K562 (cell line): ENCODE data around the gene GLI1. TPM values are rescaled to one million over a fixed set of nuclear protein-coding genes. Genes with fewer than 3 reads are reported as not detected.
"Not testable (repeated sequence)": the region's sequence is repeated elsewhere in the genome, so short reads cannot be mapped to it uniquely, and the experiment has no call there.

Experiments
- ATAC-seq: fragments of 200-7000 bp; cut with Tn5 transposase; 3 replicates; pipeline ENCODE4 v1.9.1; 2020; ENCODE audit warnings: moderate library complexity
- BruUV-seq: library from RNA; stranded (reverse); fragments of 400-500 nt; replicated peaks from 2 replicates; lab custom pipeline; 2021; lab: Mats Ljungman, UMichigan
- CTCF ChIA-PET: fragments of 300-600 bp; formaldehyde crosslinking; extraction: SDS; loops from one replicate; lab custom pipeline; 2021; ENCODE audit warnings: low intra/inter-chr PET ratio; lab: Yijun Ruan, JAX
- POLR2A ChIA-PET: fragments of 300-600, 350-650 bp; sonication (Branson Sonifier 250); formaldehyde crosslinking; extraction: SDS; loops from one replicate; lab custom pipeline; 2021; ENCODE audit warnings: antibody characterized with exemption, inconsistent platforms; lab: Yijun Ruan, JAX
- DNase-seq, 4 experiments: peaks; one replicate each; pipeline versions ENCODE4 v3.0.0 to v3.0.0-alpha.2; 2011 to 2018; ENCODE audit warnings: low spot score in 3 of 4, mixed read lengths in 3 of 4; ENCODE audit errors: extremely low read depth in 1 of 4
- FAIRE-seq: peaks from 2 replicates; lab custom pipeline; 2011; peaks lifted over from hg19 to GRCh38; lab: Jason Lieb, UNC
- H2AFZ ChIP-seq: 2 replicates; pipeline ENCODE4 v1.6.0; 2011; ENCODE audit warnings: low read depth, low read length, control low read depth, inconsistent platforms
- H3K27ac ChIP-seq: fragments of 200-600 bp; 3 replicates; pipeline ENCODE4 v1.8.0; 2011; ENCODE audit warnings: low read depth, mild to moderate bottlenecking, control low read depth, inconsistent platforms, low read length, moderate library complexity, mixed read lengths; ENCODE audit errors: extremely low read depth
- H3K27me3 ChIP-seq, 2 experiments: fragments of 300-600 bp in 1 of 2; 2 replicates in 1 of 2; 3 replicates in 1 of 2; pipeline versions ENCODE4 v1.6.0 to v1.8.0; 2011; ENCODE audit warnings: inconsistent platforms in 2 of 2, low read length in 2 of 2, mild to moderate bottlenecking in 1 of 2, mixed read lengths in 1 of 2, moderate library complexity in 1 of 2; ENCODE audit not compliant: control insufficient read depth in 2 of 2, insufficient read depth in 2 of 2
- H3K36me3 ChIP-seq: fragments of 300-600 bp; 3 replicates; pipeline ENCODE4 v1.8.0; 2011; ENCODE audit warnings: mild to moderate bottlenecking, low read length, inconsistent platforms; ENCODE audit not compliant: control insufficient read depth, insufficient read depth
- H3K4me1 ChIP-seq, 2 experiments: fragments of 200-600 bp in 1 of 2; replicated peaks in 1 of 2; 2 replicates in 1 of 2; 3 replicates in 1 of 2; pipeline versions ENCODE4 v1.5.1 to v1.8.0; 2011; ENCODE audit warnings: inconsistent platforms in 2 of 2, low read length in 2 of 2, mild to moderate bottlenecking in 1 of 2, mixed read lengths in 1 of 2, moderate library complexity in 1 of 2; ENCODE audit not compliant: control insufficient read depth in 2 of 2, insufficient read depth in 2 of 2
- H3K4me2 ChIP-seq: 2 replicates; pipeline ENCODE4 v1.6.1; 2011; ENCODE audit warnings: low read length, control low read depth, inconsistent platforms, mixed read lengths; ENCODE audit not compliant: insufficient read depth
- H3K4me3 ChIP-seq: fragments of 200-600 bp; sonication (generic), shearing (Covaris generic); 2 replicates; pipeline ENCODE4 v1.5.1; 2016; ENCODE audit warnings: control low read depth, inconsistent platforms
- H3K79me2 ChIP-seq: fragments of 200-600 bp; 3 replicates; pipeline ENCODE4 v1.8.0; 2011; ENCODE audit warnings: low read length, inconsistent platforms; ENCODE audit not compliant: control insufficient read depth, insufficient read depth
- H3K9ac ChIP-seq, 2 experiments: 2 replicates each; pipeline versions ENCODE4 v1.6.0 to v1.6.1; 2011; ENCODE audit warnings: low read depth in 2 of 2, low read length in 2 of 2, control low read depth in 1 of 2, inconsistent platforms in 1 of 2, mild to moderate bottlenecking in 1 of 2, mixed read lengths in 1 of 2; ENCODE audit not compliant: insufficient read depth in 1 of 2
- H3K9me1 ChIP-seq: one replicate; pipeline ENCODE4 v1.6.0; 2011; ENCODE audit warnings: inconsistent platforms, mild to moderate bottlenecking, low read length, moderate library complexity; ENCODE audit not compliant: control insufficient read depth, insufficient read depth
- H3K9me3 ChIP-seq: replicated peaks from 2 replicates; pipeline ENCODE4 v1.5.1; 2011; ENCODE audit warnings: low read depth, low read length, inconsistent platforms; ENCODE audit not compliant: control insufficient read depth, insufficient read depth
- H4K20me1 ChIP-seq: replicated peaks from 2 replicates; pipeline ENCODE4 v1.6.1; 2011; ENCODE audit warnings: low read length, inconsistent platforms, mixed read lengths; ENCODE audit not compliant: control insufficient read depth, insufficient read depth
- NFE2 ChIP-seq: IDR thresholded peaks from 2 replicates; pipeline ENCODE4 v1.6.1; 2014; ENCODE audit warnings: antibody characterized with exemption, low read depth
- ZBTB8A ChIP-seq: fragments of 450-650 bp; IDR thresholded peaks from 2 replicates; pipeline ENCODE4 v1.6.1; 2018; ENCODE audit warnings: mild to moderate bottlenecking, moderate library complexity; ENCODE audit not compliant: partially characterized antibody
- ZNF384 ChIP-seq: IDR thresholded peaks from 2 replicates; pipeline ENCODE4 v1.6.1; 2012; ENCODE audit warnings: low read depth, low read length, improper control_type of control experiment
- WGBS: fragments of 100-300 bp; shearing (Covaris generic); methylation state at CpG from one replicate; pipeline ENCODE4 v1.1.6; 2016; ENCODE audit warnings: low coverage, mixed read lengths; ENCODE audit not compliant: insufficient coverage; ENCODE audit errors: missing lambda C conversion rate; 5-methylcytosine and 5-hydroxymethylcytosine counted together
- in situ Hi-C: fragments of 300-500 bp; cut with MboI; formaldehyde crosslinking; loops from 4 replicates; pipeline ENCODE4 v1.15.0; 2018; ENCODE audit warnings: inconsistent platforms, mixed read lengths
- intact Hi-C: fragments of 100-400 bp; cut with micrococcal nuclease; formaldehyde crosslinking; loops from 2 replicates; pipeline ENCODE4 v1.14.2; 2022
- polyA plus RNA-seq, 8 experiments: library from polyadenylated mRNA; depleted of rRNA in 4 of 8; stranded (reverse) in 5 of 8; unstranded in 3 of 8; fragments of >200 nt; fragmentation: Nextera tagmentation in 2 of 8; fragmentation: Illumina TruSeq in 1 of 8; extraction: Ambion mirVana in 2 of 8; extraction: Trizol in 1 of 8; gene quantifications; 2 replicates each; pipeline versions ENCODE4 v1.2.1 to v1.2.3, GENCODE V29; 2011 to 2014; ENCODE audit warnings: inconsistent platforms in 1 of 8, missing spikeins in 1 of 8
- total RNA-seq, 7 experiments: library from RNA; depleted of rRNA in 6 of 7; stranded (reverse); fragments of >200 nt in 6 of 7; fragmentation: Illumina TruSeq in 2 of 7; extraction: Trizol in 2 of 7; gene quantifications; 2 replicates each; pipeline versions ENCODE4 v1.2.1 to v1.2.3, GENCODE V29; 2011 to 2021; ENCODE audit warnings: low replicate concordance in 1 of 7

GLI1 gene
- total and polyA plus RNA-seq, 9 of the 15 experiments (the other 6 are each of a cell fraction or from before 2014, with no cell fraction given): 0.24 to 3.7 (median 0.61) TPM

- TF ChIP-seq ZNF384: peak; percentile 62; the same call in 1 of the 2 replicates
These were observed at the start of gene GLI1 (continued) for GRCh38 chr12:57459750-57460467.

DNA sequence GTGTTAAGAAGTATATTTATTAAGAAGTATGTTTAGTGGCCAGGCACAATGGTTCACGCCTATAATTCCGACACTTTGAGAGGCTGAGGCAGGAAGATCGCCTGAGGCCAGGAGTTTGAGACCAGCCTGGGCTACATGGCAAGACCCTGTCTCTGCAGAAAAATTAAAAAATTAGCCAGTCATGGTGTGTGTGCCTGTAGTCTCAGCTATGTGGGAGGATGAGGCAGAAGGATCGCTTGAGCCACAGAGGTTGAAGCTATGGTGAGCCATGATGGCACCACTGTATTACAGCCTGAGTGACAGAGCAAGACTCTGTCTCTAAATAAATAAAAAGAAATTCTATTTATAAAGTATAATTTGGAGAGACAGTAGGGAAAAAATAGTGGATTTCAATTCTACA is 49.1 kb upstream of the GLI1 start:
- DNase-seq (no peak), ATAC-seq (peak; percentile 65), FAIRE-seq (no peak)
- BruUV-seq: no TSS peak
- no peaks in the 10 kb centered on the region for H3K27me3 ChIP-seq
- TF ChIP-seq ZBTB8A (no peak), NFE2 (0 out of 2 replicates have a peak, but pooled peaks have one; percentile 5)
- no peaks in the 10 kb centered on the region; the same call in 2 of the 3 replicates for H3K36me3 ChIP-seq
- in situ Hi-C loops (no loop called here), intact Hi-C loops (no loop called here)
- H3K9ac ChIP-seq: no peak overlapping the region
- H3K4me2 ChIP-seq: no peak overlapping the region
- 76% methylated on average over 4 of the region's 4 CpGs for WGBS
- POLR2A ChIA-PET: interaction anchor here (0.8 to 3.3 kb wide), 11 partner anchors 9 to 45 kb away, joined by 3 to 15 read pairs (median 4); partner anchors contain the start of genes INHBC and INHBE
- no peaks in the 10 kb centered on the region for H4K20me1 ChIP-seq
- H2AFZ ChIP-seq: no peak overlapping the region
- H3K4me1 ChIP-seq: no peaks in the 10 kb centered on the region; a peak in 1 of 5 replicates
- no peak overlapping the region for H3K27ac ChIP-seq
- no peak overlapping the region for H3K4me3 ChIP-seq
- CTCF ChIA-PET: no interaction called here
- H3K9me3 ChIP-seq: no peaks in the 10 kb centered on the region
- H3K79me2 ChIP-seq: peaks cover 9% of the 10 kb centered on the region; the same call in 1 of the 3 replicates
- H3K9me1 ChIP-seq: no peaks in the 10 kb centered on the region

DNA sequence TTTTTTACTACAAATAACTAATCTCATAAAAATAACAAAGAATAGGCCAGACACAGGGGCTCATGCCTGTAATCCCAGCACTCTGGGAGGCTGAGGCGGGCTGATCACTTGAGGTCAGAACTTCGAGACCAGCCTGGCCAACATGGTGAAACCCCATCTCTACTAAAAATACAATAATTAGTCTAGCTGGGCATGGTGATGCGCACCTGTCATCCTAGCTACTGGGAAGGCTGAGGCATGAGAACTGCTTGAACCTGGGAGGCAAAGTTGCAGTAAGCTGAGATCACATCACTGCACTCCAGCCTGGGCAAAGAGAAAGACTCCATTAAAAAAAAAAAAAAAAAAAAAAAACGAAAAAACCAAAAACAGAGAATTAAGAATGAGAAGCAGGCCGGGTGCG is 45.4 kb upstream of the GLI1 start:
- H3K9me3 ChIP-seq, CTCF ChIA-PET, ATAC-seq, in situ Hi-C loops, H3K27me3 ChIP-seq, H3K9ac ChIP-seq, DNase-seq, H2AFZ ChIP-seq, H3K4me2 ChIP-seq, H3K9me1 ChIP-seq, H4K20me1 ChIP-seq, FAIRE-seq, H3K4me3 ChIP-seq, BruUV-seq, intact Hi-C loops, H3K27ac ChIP-seq, H3K36me3 ChIP-seq: not testable (repeated sequence)
- 98% methylated on average over 3 of the region's 6 CpGs for WGBS
- Histone ChIP-seq H3K4me1 (peaks cover 10 to 13% of the 10 kb centered on the region in 2 experiments), H3K79me2 (peaks cover 14% of the 10 kb centered on the region; the same call in 2 of the 3 replicates)
- POLR2A ChIA-PET: interaction anchor here (1.3 to 1.5 kb wide), 2 partner anchors 16 to 41 kb away, joined by 3 read pairs; partner anchors contain the start of gene INHBE
